ENCODE data around the gene SYTL4. TPM values are rescaled to one million over a fixed set of nuclear protein-coding genes. Genes with fewer than 3 reads are reported as not detected.

The SYTL4 gene
- total RNA-seq, 1 donor from 2014 or later: 15.3 TPM

GRCh38 chrX:100695302-100695701, 36.6 kb downstream of the SYTL4 start:
- H3K4me3 ChIP-seq: no peak overlapping the region
- no peaks in the 10 kb centered on the region for H3K27me3 ChIP-seq (ENCODE audit: low read depth)
- no peaks in the 10 kb centered on the region for H3K9me3 ChIP-seq
- no peak for TF ChIP-seq CTCF (IDR thresholded peaks at IDR 0.05)
- no peaks in the 10 kb centered on the region for H3K36me3 ChIP-seq
- no peak for DNase-seq
- H3K4me1 ChIP-seq: no peaks in the 10 kb centered on the region
- intact Hi-C loops (cut with DNase I): no loop called here
- no peak for ATAC-seq
- no peak overlapping the region for H3K27ac ChIP-seq

- no peak for ATAC-seq
- intact Hi-C loops (cut with DNase I): loop anchor here (5.0 kb wide), 1 partner anchor 85 kb away; no protein-coding TSS in a partner anchor
These were observed 44.4 kb downstream of the SYTL4 start for GRCh38 chrX:100687546-100687945.

GRCh38 chrX:100687128-100687527, 44.8 kb downstream of the SYTL4 start:
- Histone ChIP-seq H3K9me3 (no peaks in the 10 kb centered on the region), H3K27me3 (ENCODE audit: low read depth) (no peaks in the 10 kb centered on the region), H3K27ac (no peak overlapping the region), H3K4me3 (no peak overlapping the region), H3K36me3 (peaks cover 3% of the 10 kb centered on the region), H3K4me1 (no peaks in the 10 kb centered on the region)
- TF ChIP-seq CTCF (IDR thresholded peaks at IDR 0.05): no peak
- intact Hi-C loops (cut with DNase I): loop anchor here (5.0 kb wide), 1 partner anchor 85 kb away; no protein-coding TSS in a partner anchor
- ATAC-seq: no peak
- DNase-seq: no peak

More at GRCh38 chrX:100687546-100687945, 44.4 kb downstream of the SYTL4 start:
- Histone ChIP-seq H3K9me3 (no peaks in the 10 kb centered on the region), H3K36me3 (peaks cover 3% of the 10 kb centered on the region), H3K27ac (no peak overlapping the region), H3K4me1 (no peaks in the 10 kb centered on the region), H3K4me3 (no peak overlapping the region), H3K27me3 (ENCODE audit: low read depth) (no peaks in the 10 kb centered on the region)
- TF ChIP-seq CTCF (IDR thresholded peaks at IDR 0.05): no peak
- DNase-seq: no peak

- Histone ChIP-seq H3K4me3 (no peak overlapping the region), H3K4me1 (no peaks in the 10 kb centered on the region), H3K27ac (no peak overlapping the region), H3K27me3 (ENCODE audit: low read depth) (no peaks in the 10 kb centered on the region), H3K9me3 (no peaks in the 10 kb centered on the region), H3K36me3 (peaks cover 3% of the 10 kb centered on the region)
- ATAC-seq: no peak
- TF ChIP-seq CTCF (IDR thresholded peaks at IDR 0.05): no peak
- DNase-seq: no peak
- intact Hi-C loops (cut with DNase I): loop anchor here (5.0 kb wide), 1 partner anchor 86 kb away; no protein-coding TSS in a partner anchor
These were observed 46.0 kb downstream of the SYTL4 start for GRCh38 chrX:100685997-100686305.

GRCh38 chrX:100685284-100685996, 46.5 kb downstream of the SYTL4 start:
- TF ChIP-seq CTCF (IDR thresholded peaks at IDR 0.05): peak; percentile 75
- ATAC-seq: peak; percentile 74 to 89

More at GRCh38 chrX:100685284-100685996, 46.5 kb downstream of the SYTL4 start:
- H3K27me3 ChIP-seq (ENCODE audit: low read depth): no peaks in the 10 kb centered on the region
- H3K9me3 ChIP-seq: no peaks in the 10 kb centered on the region
- H3K4me3 ChIP-seq: no peak overlapping the region
- intact Hi-C loops (cut with DNase I): loop anchor here (5.0 kb wide), 1 partner anchor 87 kb away; no protein-coding TSS in a partner anchor
- H3K4me1 ChIP-seq: no peaks in the 10 kb centered on the region
- H3K27ac ChIP-seq: no peak overlapping the region
- DNase-seq: no peak
- H3K36me3 ChIP-seq: peaks cover 3% of the 10 kb centered on the region

Data from lower lobe of right lung (tissue), 2 donors.